Neural progenitor cell (in vitro differentiated cells): ENCODE results near the gene CHI3L1.

ENCODE experiments used
- EZH2 ChIP-seq: fragments of 200-600 bp; sonication (generic); IDR thresholded peaks from 2 replicates; pipeline ENCODE4 v1.6.1; 2017; ENCODE audit warnings: antibody characterized with exemption, mild to moderate bottlenecking, moderate library complexity
- EZH2phosphoT487 ChIP-seq: fragments of 200-600 bp; sonication (generic); IDR thresholded peaks from 2 replicates; pipeline ENCODE4 v1.6.1; 2017; ENCODE audit warnings: antibody characterized with exemption
- TF ChIP-seq, protein P1 (sequence below): fragments of 200-600 bp; sonication (generic); IDR thresholded peaks from 2 replicates; pipeline ENCODE4 v1.5.1; 2017; ENCODE audit warnings: antibody characterized with exemption, mild to moderate bottlenecking

DNA sequence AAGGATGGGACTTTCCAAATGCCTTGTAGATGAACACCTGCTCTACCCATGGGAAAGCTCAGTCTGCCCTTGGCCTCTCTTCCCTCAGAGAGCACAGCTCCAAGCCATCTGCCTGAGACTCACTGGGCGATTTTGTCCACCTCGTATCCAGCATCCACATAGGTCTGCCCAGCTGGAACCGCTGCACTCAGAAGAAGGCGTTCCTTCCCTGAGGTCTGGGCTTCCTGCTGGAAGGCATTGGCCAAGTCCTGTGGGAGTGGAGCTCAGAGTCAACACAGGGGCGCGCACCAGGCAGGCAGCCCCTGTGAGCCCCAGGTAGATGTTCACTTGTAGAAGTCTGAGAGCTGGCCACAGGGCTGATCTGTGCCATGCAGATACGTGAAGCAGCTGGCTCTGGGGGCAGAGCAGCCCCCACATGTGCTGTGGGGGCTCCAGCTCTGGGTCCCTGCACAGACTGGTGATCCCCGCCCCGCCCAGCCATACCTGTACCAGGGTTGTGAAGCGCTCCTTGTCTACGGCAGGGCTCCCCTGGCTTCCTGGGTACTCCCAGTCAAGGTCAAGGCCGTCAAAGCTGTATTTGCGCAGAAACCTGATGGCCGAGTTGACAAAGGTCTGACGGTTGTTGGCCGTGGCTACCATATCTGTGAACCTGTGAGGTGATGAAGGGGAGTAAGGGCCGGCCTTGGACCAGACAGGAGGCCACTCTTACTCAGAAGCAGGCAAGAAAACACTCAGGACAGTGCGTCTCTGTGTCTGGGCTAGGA is 36.7 kb upstream of the CHI3L1 start:
- TF ChIP-seq, protein P1, sequence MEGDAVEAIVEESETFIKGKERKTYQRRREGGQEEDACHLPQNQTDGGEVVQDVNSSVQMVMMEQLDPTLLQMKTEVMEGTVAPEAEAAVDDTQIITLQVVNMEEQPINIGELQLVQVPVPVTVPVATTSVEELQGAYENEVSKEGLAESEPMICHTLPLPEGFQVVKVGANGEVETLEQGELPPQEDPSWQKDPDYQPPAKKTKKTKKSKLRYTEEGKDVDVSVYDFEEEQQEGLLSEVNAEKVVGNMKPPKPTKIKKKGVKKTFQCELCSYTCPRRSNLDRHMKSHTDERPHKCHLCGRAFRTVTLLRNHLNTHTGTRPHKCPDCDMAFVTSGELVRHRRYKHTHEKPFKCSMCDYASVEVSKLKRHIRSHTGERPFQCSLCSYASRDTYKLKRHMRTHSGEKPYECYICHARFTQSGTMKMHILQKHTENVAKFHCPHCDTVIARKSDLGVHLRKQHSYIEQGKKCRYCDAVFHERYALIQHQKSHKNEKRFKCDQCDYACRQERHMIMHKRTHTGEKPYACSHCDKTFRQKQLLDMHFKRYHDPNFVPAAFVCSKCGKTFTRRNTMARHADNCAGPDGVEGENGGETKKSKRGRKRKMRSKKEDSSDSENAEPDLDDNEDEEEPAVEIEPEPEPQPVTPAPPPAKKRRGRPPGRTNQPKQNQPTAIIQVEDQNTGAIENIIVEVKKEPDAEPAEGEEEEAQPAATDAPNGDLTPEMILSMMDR = no peak
- TF ChIP-seq EZH2 = no peak
- no peak for TF ChIP-seq EZH2phosphoT487
